Measurements from ENCODE around the gene HMGN3. TPM values are rescaled to one million over a fixed set of nuclear protein-coding genes. Genes with fewer than 3 reads are reported as not detected.
A peak's percentile ranks its signal among the peaks of the same experiment; 100 is the strongest.

Gene HMGN3
- total RNA-seq, 1 donor from 2014 or later, result 67.4 TPM

DNA sequence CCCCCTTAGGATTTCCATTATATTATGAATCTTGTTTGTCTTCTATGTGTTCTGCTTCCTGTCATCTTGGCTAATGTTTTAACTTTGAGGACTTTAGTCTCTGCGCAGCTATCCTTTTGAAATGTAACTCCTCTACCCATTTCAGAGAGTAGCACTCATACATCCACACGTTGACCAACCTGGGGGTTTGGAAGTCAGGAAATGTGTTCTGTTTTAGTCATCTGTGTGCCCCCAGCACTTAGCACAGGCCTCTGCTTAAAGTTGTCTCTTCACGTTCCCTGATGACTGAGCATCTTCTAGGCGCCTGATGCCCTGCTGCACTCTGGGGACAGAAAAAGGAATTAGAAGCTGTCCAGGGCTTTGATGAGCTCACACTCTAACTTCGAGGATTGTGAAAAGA is 47.9 kb downstream of the HMGN3 start:
- DNase-seq (ENCODE audit: low read depth), result peak; percentile 48

DNA sequence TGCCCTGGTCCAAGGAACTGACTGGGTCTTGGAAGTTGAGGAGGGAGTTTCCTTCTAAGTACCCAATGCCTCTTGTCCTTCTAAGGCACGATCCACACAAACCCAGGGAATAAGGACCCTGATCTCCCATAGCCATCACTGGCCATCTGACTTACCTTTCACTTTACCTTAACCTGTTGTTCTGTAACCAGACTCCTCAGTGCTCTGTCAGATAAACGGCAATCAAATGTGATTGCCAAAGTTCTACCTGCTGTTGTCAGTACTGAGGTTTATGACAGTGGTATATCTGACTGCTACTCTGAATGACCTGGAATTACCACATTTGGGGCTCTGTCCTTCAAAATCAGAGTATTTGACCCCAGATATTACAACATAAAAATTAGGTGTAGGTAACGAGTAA is 49.8 kb downstream of the HMGN3 start:
- no peak for DNase-seq (ENCODE audit: low read depth)

DNA sequence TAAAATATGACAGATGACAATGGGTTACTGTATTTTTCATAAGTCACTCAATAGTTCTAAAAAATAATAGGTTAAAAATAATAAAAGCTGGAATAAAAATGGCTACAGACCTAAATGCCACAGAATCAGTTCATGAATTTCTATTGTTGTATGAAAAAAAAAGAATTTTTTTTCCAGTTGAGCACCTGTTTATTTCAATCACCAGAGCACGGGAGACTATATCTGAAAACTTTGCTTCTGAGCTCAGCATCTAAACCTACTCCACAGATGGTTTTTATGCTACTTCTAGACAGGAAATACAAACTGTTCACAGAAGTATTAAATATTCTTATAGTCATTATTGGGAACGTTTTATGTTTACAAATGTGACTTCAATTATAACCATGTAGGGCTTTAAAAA is 50.4 kb downstream of the HMGN3 start:
- DNase-seq (ENCODE audit: low read depth), result peak; percentile 67

DNA sequence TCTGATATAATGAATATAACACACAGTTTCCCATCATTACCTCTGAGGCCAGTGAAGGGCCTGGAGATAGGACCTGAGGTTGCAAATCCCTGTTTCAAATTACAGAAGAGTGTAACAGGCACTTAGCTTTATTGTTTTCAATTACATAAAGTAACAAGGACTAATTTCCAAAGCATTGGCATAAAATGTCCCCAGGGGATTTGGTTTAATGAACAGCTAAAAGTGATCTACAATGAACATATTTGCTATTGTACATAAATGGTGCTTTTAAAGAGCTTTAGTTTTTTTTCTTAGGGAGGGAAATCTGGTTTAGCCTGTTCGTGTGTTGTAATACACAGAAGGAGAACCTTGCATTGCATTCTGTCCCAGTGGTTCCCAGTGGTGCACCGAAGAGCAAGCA is 54.4 kb downstream of the HMGN3 start:
- DNase-seq (ENCODE audit: low read depth), result no peak

DNA sequence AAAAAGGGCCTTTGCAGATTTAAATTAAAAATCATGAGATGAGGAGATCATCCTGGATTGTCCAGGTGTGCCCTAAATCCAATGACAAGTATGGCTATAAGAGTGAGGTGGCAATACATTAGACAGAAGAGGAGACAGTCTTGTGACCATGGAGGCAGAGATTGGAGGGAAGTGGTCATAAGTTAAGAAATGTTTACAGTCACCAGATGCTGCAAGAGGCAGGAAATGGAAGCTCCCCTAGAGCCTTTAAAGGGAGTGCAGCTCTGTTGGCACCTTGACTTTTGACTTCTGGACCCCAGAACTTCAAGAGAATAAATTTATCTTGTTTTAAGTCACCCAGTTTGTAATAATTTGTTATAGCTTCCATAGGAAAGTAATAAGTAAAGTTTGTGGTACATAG is 61.1 kb downstream of the HMGN3 start:
- DNase-seq (ENCODE audit: low read depth), result no peak

DNA sequence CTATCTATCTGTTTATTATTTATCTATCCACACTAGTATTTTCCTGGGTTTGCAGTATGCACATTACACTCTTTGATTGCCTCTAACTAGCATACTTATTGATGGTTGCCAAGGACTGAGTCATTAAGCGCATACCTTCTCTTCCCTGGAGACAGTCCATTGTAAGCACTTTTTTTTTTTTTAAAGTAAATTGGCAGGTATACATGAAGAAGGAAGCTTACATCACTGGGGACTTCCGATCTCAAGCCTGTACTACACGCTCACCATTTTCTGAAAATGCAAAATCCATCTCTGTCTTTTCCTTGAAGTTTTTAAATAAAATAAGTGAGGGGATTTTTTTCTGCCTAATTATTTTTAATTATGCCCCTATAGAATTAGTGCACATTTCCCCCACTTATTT is 63.5 kb downstream of the HMGN3 start:
- no peak for DNase-seq (ENCODE audit: low read depth)

DNA sequence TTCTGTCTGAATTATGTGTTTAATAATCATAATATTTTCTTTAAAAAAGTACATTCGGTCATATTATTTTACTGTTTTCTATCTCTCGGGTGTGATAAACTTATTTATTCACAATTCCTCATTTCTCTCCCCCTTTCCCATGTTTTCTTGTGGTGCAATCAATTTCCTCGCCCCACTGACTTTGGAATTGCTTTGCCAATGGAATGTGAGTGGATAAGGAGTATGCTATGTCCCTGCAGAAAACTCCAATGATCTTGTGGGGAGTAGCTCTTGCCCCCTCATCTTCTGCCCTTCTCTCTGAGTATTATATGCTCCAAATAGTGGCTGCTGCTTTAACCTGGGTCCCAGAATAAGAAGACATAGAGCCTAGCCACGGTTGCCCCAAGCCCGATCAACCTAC is 64.1 kb downstream of the HMGN3 start:
- no peak for DNase-seq (ENCODE audit: low read depth)

DNA sequence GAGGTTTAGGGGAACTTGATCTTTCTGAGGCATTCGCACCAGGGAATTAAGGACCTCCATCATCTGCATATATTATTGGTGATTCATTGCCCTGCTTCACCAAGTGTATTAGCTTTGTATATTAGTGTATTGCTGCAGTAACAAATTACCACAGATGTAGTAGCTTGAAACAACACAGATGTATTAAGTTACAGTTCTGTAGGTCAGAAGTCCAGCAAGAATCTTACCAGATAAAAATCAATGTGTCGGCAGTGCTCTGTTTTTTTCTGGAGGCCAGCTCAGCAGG is 65.8 kb downstream of the HMGN3 start:
- DNase-seq (ENCODE audit: low read depth), result no peak

DNA sequence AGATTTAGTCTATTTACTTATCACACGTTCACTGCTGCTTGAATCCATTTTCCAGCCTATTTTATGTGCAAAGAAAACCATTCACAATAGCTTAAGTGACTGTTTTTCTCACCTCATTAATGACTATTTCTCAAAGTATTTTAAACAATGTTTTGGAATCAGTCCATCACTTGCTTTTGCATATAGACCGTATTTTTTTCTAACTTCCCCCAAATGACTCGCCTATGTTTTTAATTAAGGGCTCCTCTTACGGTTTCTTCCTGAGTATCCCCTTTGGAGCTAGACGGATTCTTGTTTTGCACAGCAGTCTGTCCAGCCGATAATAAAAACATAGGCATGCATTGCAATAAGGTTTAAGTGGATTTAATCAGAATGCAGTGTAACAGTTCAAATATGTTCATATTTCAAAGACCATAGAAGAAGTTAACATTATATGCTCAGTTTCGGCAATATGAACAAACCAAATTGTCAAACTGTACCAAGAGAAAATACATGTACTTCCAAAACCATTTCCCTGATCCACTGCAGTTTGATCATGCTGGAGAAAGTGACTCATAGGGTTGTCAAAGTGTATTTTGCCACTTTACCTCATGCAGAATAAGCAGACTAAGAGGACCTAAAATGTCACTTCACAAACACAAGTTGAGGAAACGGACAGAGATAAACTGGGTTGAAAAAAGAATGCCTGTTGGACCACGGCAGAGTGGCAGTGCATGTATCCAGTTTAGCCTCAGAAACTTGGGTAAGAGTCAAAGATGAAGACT is 66.4 kb downstream of the HMGN3 start:
- DNase-seq (ENCODE audit: low read depth), result no peak

DNA sequence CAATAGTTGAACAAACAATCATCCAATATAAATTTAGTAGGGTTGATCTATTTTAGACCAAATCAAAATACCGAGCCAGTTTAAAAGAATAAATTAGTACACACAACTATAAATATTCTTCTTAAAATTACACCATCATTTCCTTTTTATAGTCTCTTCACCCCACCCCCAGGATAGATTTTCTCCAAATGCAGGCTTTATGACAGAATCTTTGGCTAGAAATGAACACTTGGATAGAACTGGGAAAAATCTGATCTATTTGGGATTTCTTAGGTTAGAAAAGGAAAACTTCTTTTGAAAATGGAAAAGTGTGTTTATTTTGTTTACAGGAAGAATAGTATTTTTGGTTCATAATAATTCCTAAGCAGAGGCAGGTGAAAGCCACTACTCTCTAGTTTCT is 74.6 kb downstream of the HMGN3 start:
- no peak for DNase-seq (ENCODE audit: low read depth)

DNA sequence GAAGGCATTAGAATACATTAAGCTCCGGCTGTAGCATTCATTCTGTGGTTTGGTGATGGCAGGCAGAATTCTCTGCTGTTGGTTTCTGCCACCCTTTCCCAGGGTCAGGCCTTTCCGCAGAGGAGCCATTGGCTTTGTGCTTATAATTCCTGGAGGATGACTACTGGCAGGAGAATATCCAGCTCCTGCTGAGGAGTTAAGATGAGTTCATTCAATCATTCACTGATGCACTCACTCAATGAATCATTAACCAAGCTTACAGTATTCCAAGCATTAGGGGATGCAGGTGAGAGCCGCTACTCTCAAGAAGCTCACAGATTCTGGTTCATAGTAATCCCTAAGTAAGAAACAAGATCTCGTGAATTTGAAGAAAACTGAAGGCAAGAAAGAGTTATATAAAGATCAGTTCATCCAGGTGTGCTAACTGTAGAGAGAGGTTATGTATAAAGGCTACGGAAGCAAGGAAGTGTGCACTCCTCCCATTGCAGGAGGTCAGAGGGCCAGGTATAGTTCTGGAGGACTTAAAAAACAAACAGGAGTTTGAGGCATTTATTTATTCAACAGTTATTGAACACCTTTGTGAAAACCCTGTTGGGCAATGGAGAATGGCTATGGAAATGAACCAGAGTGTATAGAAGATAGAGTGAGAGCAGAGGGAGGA is 75.5 kb downstream of the HMGN3 start:
- no peak for DNase-seq (ENCODE audit: low read depth)

DNA sequence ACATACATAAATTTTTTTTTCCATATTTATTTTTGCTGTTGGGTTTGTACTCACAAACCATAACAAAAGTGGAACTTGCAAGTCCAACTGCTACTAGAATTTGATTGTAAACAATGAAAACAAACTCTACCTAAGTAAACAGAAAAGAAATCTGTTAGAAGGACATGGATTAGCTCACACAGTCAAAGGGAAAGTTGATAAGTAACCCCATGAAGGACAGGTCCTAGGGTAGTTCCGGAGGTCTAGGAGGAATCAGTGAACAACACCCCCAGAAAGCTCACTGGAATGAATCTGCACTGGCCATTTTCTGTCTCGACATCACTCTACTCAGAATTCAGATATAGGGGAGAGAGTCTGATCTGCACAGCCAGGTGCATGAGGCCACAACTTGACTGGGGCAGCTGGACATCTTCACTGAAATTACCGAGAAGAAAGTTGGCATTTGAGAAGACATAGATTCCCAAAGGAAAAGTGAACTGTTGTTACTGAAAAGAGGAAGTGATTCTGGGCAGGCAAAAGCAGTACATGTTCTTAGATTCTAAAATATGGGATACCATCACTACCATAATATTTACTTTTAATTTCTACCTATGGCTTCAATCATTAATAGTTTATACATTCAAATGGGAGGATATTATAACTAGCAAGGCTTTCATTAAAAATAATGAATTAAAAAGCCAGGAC is 76.4 kb downstream of the HMGN3 start:
- no peak for DNase-seq (ENCODE audit: low read depth)

DNA sequence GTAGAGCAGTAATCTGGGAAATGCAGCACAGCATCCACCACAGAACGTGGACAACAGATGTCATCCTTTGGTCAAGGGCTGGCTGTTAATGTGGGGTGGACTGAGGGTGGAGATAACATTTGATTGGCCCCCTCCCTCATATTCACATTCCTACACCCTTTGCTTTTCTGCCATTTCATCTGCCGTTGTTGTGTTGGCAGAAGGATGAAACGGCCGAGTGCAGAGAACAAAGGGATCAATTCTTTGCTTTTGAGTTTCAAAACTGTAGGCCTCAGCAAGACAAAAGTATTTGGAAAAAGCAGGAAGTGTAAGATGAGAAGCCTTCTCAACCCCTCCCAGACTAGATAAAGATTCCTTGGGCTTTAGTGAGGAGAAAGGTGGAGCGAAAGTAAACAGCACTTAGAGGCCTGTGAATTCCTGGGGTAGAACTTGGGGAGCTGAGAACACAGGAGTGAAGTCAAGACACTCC is 82.2 kb downstream of the HMGN3 start:
- DNase-seq (ENCODE audit: low read depth), result peak; percentile 35

Other genes with a start within 250 kb of the HMGN3 start
- 15.7 and 21.0 TPM in 2 replicates for gene PHIP, start 156.4 kb downstream of the HMGN3 start, total RNA-seq

All from myocyte (in vitro differentiated cells).